Mammary epithelial cell (primary cell): ENCODE measurements around the gene TSHR.

Source experiments
- EZH2 ChIP-seq: IDR thresholded peaks from 2 replicates; pipeline ENCODE4 v1.6.1; 2012; ENCODE audit warnings: low read length, inconsistent platforms, borderline replicate concordance
- TF ChIP-seq, protein P1 (sequence below), 2 donors: IDR thresholded peaks in 1 of 2; conservative IDR thresholded peaks in 1 of 2; 2 replicates each; pipeline ENCODE4 v1.5.1; 2011 to 2012; ENCODE audit warnings: inconsistent platforms in 2 of 2, low read length in 2 of 2, mild to moderate bottlenecking in 2 of 2, control low read depth in 1 of 2, low read depth in 1 of 2; ENCODE audit not compliant: insufficient read depth in 1 of 2; ENCODE audit errors: extremely low read depth in 1 of 2

DNA sequence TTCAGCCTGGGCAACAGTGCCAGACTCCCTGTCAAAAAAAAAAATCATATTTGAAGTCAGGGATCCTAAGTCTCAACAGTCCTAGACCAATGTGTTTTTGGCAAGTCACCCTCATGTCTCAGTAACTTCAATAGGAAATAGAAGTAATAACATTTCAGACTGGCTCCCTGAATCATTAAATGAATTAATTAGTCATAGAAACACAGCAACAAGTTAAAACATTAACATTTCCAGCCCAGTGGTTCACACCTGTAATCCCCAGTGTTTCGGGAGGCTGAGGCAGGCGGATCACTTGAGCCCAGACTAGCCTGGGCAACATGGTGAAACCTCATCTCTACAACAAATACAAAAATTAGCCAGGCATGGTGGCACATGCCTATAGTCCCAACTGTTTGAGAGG is 140.1 kb downstream of the TSHR start:
- TF ChIP-seq, protein P1, sequence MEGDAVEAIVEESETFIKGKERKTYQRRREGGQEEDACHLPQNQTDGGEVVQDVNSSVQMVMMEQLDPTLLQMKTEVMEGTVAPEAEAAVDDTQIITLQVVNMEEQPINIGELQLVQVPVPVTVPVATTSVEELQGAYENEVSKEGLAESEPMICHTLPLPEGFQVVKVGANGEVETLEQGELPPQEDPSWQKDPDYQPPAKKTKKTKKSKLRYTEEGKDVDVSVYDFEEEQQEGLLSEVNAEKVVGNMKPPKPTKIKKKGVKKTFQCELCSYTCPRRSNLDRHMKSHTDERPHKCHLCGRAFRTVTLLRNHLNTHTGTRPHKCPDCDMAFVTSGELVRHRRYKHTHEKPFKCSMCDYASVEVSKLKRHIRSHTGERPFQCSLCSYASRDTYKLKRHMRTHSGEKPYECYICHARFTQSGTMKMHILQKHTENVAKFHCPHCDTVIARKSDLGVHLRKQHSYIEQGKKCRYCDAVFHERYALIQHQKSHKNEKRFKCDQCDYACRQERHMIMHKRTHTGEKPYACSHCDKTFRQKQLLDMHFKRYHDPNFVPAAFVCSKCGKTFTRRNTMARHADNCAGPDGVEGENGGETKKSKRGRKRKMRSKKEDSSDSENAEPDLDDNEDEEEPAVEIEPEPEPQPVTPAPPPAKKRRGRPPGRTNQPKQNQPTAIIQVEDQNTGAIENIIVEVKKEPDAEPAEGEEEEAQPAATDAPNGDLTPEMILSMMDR (conservative IDR thresholded peaks at IDR 0.05 in 1 of 2, IDR thresholded peaks at IDR 0.05 in 1 of 2; ENCODE audit: extremely low read depth in 1 of 2, insufficient read depth in 1 of 2, low read depth in 1 of 2, low read length in 2 of 2): no peak
- TF ChIP-seq EZH2: no peak
